Smooth muscle cell (in vitro differentiated cells): ENCODE data around the gene CASP4. TPM values are rescaled to one million over a fixed set of nuclear protein-coding genes. Genes with fewer than 3 reads are reported as not detected.

Experiments
- DNase-seq: peaks from one replicate; lab custom pipeline; 2025; ENCODE audit not compliant: unreplicated experiment; lab: John Stamatoyannopoulos, UW
- H2AFZ ChIP-seq: fragments of 200-600 bp; sonication (generic); 2 replicates; pipeline ENCODE4 v1.6.0; 2016; ENCODE audit warnings: antibody characterized with exemption, low read depth, mild to moderate bottlenecking
- H3F3A ChIP-seq: fragments of 200-600 bp; sonication (generic); 2 replicates; pipeline ENCODE4 v1.6.0; 2017; ENCODE audit warnings: antibody characterized with exemption, low read depth
- H3K27ac ChIP-seq: fragments of 200-600 bp; sonication (generic); 2 replicates; pipeline ENCODE4 v1.5.1; 2016; ENCODE audit warnings: low read depth, mild to moderate bottlenecking
- H3K27me3 ChIP-seq: fragments of 200-600 bp; sonication (generic); 2 replicates; pipeline ENCODE4 v1.6.1; 2016; ENCODE audit warnings: low read depth, mild to moderate bottlenecking
- H3K36me3 ChIP-seq: fragments of 200-600 bp; sonication (generic); 2 replicates; pipeline ENCODE4 v1.5.1; 2016; ENCODE audit warnings: low read depth
- H3K4me1 ChIP-seq: fragments of 200-600 bp; sonication (generic); 2 replicates; pipeline ENCODE4 v1.5.1; 2016; ENCODE audit warnings: low read depth
- H3K4me2 ChIP-seq: fragments of 200-600 bp; sonication (generic); 2 replicates; pipeline ENCODE4 v1.6.0; 2016; ENCODE audit warnings: mild to moderate bottlenecking
- H3K4me3 ChIP-seq: fragments of 200-600 bp; sonication (generic); 2 replicates; pipeline ENCODE4 v1.5.1; 2016; ENCODE audit warnings: mild to moderate bottlenecking
- H3K79me2 ChIP-seq: fragments of 200-600 bp; sonication (generic); 2 replicates; pipeline ENCODE4 v1.6.0; 2016; ENCODE audit warnings: low read depth, mild to moderate bottlenecking
- H3K9ac ChIP-seq: fragments of 200-600 bp; sonication (generic); 2 replicates; pipeline ENCODE4 v1.6.0; 2016; ENCODE audit warnings: low read depth
- H3K9me3 ChIP-seq: fragments of 200-600 bp; sonication (generic); replicated peaks from 2 replicates; pipeline ENCODE4 v1.5.1; 2016; ENCODE audit warnings: low read depth
- H4K20me1 ChIP-seq: fragments of 200-600 bp; sonication (generic); 2 replicates; pipeline ENCODE4 v1.6.0; 2016; ENCODE audit warnings: low read depth
- WGBS: methylation state at CpG from one replicate; pipeline ENCODE4 v1.1.7; 2016; ENCODE audit warnings: low lambda C conversion rate; 5-methylcytosine and 5-hydroxymethylcytosine counted together
- polyA plus RNA-seq: library from polyadenylated mRNA; unstranded; fragments of >200 nt; fragmentation: Nextera tagmentation; extraction: Ambion mirVana; gene quantifications from 2 replicates; pipeline ENCODE4 v1.2.1, GENCODE V29; 2016
- total RNA-seq: library from RNA; depleted of rRNA; stranded (reverse); fragments of >200 nt; gene quantifications from 2 replicates; pipeline ENCODE4 v1.2.3, GENCODE V29; 2014
- TF ChIP-seq, protein P1 (sequence below): fragments of 200-600 bp; sonication (generic); IDR thresholded peaks from 2 replicates; pipeline ENCODE4 v1.5.1; 2017; ENCODE audit warnings: borderline replicate concordance, mild to moderate bottlenecking, antibody characterized with exemption; ENCODE audit not compliant: insufficient read depth, poor library complexity, severe bottlenecking

Gene CASP4
- total and polyA plus RNA-seq, 2 experiments from 2014 or later: 8.8 to 36.3 TPM

DNA sequence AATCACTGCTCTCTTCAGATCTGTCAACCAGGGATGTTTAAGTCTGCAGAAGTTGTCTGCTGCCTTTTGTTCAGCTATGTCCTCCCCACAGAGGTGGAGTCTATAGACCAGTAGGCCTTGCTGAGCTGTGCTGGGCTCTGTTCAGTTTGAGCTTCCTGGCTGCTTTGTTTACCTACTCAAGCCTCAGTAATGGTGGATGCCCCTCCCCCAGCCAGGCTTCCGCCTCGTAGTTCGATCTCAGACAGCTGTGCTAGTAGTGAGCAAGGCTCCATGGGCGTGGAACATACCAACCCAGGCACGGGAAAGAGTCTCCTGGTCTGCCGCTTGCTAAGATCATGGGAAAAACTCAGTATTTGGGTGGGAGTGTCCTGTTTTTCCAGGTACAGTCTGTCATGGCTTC lies 42.5 kb downstream of the CASP4 start:
- TF ChIP-seq, protein P1, sequence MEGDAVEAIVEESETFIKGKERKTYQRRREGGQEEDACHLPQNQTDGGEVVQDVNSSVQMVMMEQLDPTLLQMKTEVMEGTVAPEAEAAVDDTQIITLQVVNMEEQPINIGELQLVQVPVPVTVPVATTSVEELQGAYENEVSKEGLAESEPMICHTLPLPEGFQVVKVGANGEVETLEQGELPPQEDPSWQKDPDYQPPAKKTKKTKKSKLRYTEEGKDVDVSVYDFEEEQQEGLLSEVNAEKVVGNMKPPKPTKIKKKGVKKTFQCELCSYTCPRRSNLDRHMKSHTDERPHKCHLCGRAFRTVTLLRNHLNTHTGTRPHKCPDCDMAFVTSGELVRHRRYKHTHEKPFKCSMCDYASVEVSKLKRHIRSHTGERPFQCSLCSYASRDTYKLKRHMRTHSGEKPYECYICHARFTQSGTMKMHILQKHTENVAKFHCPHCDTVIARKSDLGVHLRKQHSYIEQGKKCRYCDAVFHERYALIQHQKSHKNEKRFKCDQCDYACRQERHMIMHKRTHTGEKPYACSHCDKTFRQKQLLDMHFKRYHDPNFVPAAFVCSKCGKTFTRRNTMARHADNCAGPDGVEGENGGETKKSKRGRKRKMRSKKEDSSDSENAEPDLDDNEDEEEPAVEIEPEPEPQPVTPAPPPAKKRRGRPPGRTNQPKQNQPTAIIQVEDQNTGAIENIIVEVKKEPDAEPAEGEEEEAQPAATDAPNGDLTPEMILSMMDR: no peak
- Histone ChIP-seq H3K4me2 (no peak overlapping the region), H3K9ac (no peak overlapping the region), H3K27me3 (no peaks in the 10 kb centered on the region), H3K36me3 (peaks cover 7% of the 10 kb centered on the region), H3K4me3 (no peak overlapping the region), H3K4me1 (no peaks in the 10 kb centered on the region), H3K9me3 (no peaks in the 10 kb centered on the region), H2AFZ (no peak overlapping the region), H3K27ac (no peak overlapping the region), H3F3A (no peaks in the 10 kb centered on the region), H3K79me2 (no peaks in the 10 kb centered on the region), H4K20me1 (no peaks in the 10 kb centered on the region)
- no peak for DNase-seq
- 95% methylated on average over 6 of the region's 6 CpGs for WGBS

DNA sequence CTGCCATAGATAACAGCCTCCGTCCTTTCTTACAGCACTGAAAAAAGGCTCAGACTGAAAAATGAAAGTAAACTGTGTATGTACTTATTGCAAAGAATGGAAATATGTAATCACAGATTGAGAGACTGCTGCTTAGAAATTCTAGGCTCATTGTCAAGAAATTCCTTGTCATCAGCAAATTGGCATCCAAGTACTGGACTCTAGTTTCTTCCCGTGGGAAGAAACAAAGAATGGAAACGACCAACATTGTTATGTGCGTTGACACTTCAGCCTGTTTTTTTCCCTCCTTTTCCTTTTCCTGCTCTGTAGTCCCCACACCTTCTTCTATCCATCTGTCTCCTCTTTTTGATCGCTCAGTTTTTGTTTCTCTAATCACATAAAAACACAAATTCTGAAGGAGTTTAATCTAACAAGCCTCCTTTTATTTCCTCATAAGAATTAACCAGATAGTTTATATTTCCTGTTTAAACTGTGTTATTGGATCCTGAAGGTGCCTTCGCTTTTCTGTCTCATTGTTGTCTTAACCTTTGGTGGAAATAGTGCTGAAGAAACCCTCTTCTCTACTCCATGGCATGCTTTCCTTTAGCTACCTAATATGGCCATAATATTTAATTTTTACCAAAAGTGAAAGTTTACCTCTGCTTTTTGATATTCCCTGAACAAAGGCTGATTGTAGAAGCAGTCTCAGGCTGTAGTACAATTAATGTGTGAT lies 50.1 kb downstream of the CASP4 start:
- 84% methylated on average over 6 of the region's 6 CpGs for WGBS
- DNase-seq: no peak
- Histone ChIP-seq H3K27me3 (no peaks in the 10 kb centered on the region), H4K20me1 (no peaks in the 10 kb centered on the region), H2AFZ (peak overlapping the region; percentile 85), H3K4me3 (peak overlapping the region; percentile 34), H3K9me3 (no peaks in the 10 kb centered on the region), H3K36me3 (no peaks in the 10 kb centered on the region), H3K4me1 (no peaks in the 10 kb centered on the region), H3K79me2 (no peaks in the 10 kb centered on the region), H3F3A (no peaks in the 10 kb centered on the region), H3K27ac (no peak overlapping the region), H3K9ac (no peak overlapping the region), H3K4me2 (peak overlapping the region; percentile 72)
- TF ChIP-seq, protein P1: no peak

DNA sequence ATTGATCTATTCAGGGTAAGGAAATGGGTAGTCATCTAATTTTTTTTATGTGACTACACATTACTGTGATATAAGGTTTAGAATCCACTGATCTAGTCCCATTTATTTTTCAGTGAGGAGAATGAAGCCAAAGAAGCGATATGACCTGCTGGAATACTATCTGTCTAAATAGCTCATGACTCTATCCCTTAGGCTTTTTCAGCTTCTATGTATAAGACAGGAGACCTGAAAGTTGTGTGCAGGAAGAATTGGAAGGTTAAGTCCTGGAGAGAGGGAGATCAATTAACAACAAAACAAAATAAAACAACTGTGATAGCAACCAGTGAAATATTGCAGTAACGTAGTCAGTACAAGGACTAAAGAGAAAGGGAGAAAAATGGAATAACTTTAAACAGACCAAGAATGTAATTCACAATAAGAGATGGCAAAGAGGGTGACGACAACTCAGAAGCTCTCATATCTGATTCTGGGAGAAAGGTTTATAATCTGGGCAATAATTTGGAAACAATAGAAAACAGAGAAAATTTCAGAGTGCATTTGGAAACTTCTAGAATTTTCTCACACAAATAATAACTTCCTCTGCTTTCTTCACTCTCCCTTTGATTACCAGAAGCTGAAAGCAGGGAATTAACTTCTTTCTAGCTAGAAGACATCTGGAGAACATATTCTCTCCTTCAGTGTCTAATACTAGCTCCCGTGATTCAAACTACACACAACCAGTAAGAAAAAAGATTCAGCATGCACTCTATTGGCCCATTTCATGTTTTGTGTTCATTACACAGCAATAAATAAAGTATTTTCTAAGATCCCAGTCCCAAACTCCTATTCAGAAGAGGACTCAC lies 50.9 kb downstream of the CASP4 start:
- Histone ChIP-seq H3K36me3 (no peaks in the 10 kb centered on the region), H3K4me3 (peak overlapping the region; percentile 34), H4K20me1 (no peaks in the 10 kb centered on the region), H2AFZ (peak overlapping the region; percentile 85), H3K9ac (no peak overlapping the region), H3K27me3 (no peaks in the 10 kb centered on the region), H3K4me2 (peak overlapping the region; percentile 72), H3K79me2 (no peaks in the 10 kb centered on the region), H3K9me3 (no peaks in the 10 kb centered on the region), H3K4me1 (no peaks in the 10 kb centered on the region), H3F3A (no peaks in the 10 kb centered on the region), H3K27ac (no peak overlapping the region)
- no peak for DNase-seq
- TF ChIP-seq, protein P1: no peak
- 61% methylated on average over 4 of the region's 4 CpGs for WGBS
